HG02623 (cell line): ENCODE measurements around the gene TOMM34.

Source experiments
- ATAC-seq: cut with Tn5 transposase; IDR thresholded peaks from one replicate; pipeline ENCODE4 v1.9.1; 2021; ENCODE audit warnings: moderate library complexity; ENCODE audit not compliant: unreplicated experiment

TOMM34 gene

GRCh38 chr20:44963325-44964215, 3.4 kb upstream of the TOMM34 start:
- no peak for ATAC-seq

DNA sequence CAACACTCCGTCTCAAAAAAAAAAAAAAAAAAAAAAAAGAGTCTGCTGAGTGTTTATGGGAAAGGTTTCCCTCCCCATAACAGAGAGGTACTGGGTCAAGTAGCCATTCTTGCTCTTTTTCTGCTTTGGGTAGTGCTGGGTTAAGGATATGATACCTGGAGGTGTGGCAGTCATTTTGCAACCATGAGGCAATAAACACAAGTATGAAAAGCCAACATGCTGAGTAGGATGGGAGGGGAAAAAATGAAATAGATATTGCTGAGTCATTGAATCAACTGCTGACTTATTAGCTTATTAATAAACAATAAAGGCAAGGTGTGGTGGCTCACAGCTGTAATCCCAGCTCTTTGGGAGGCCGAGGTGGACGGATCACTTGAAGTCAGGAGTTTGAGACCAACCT, 2.3 kb upstream of the TOMM34 start:
- ATAC-seq = no peak

- ATAC-seq = no peak
Measured at GRCh38 chr20:44961870-44962267, 1.7 kb upstream of the TOMM34 start.

DNA sequence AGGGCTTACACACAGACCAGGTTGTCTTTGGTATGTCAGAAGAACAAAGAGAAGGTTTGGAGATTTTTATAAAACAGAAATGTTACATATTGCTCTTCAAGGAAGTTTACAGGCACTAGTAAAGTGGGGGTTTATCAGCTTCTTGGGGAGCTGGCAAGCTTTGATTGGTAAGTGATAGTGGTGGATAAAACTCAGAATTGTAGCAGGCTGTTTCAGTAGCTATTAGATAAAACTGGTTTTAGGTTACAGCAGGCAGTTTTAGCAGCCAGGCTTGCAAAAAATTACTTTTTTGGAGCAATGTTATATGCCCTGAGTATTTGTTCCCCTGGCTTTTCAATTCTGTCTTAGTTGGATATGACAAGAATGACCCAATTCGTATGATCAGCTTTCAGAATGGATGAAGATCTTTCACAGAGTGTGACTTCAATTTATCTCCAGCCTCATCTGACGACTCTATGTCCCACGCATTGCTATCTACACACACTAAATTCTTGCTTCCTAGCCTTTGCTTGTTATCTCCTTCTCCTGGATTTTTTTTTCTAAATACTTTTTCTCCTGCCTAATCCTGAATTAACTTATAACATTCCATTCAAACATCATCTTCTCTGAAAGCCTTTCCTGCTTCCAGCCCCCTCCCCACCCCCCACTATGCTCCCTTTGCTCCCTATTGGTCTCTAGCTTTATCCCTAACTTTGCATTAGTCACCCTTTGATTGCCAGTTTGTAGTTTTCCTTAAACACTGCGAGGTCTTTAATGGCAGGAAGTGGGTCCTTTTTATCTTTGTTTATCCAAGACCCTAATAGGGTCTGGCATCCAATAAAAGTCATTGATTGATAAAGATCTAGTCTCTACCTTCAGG, 1.0 kb upstream of the TOMM34 start:
- no peak for ATAC-seq

DNA sequence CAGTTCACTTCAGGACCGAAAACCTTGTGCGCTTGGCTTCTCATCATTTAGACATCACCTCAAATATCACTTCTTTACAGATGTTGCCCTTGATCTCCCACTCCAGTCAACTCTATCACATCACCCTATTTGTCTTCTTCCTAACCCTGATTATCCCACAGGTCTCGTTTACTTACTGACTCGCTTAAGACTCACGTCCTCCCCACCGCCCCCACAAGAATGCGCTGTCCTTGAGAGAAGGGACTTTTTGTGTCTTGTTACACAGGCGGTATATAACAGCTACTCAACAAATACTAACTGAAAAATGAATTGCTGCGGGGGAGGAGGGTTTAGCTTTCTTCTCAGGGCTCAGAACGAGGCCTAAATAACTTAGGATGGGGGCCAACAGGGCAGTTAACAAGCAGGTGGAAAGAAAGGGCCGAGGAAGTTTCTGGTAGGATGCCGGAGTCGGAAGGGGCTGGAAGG, 527 bp downstream of the TOMM34 start:
- peak; percentile 6 for ATAC-seq

GRCh38 chr20:44959082-44959637, 1.0 kb downstream of the TOMM34 start:
- no peak for ATAC-seq

DNA sequence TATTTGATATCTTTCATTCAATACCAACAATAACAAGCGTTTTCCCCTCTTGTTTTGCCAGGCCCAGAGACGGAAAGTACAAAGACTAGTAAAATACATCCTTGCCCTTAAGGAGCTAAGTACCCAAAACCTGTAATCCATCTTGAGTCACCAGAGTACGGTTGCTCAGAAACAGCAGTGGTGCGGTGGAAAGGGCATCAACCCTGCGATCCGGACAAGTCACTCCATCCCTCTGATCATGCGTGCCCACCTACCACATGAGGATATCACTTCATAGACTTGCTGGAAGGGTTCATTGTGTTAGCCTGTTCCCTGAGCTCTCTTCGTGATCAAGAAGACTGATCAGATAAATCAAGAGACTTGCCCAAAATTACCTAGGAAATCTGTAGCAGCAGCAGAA, 1.9 kb downstream of the TOMM34 start:
- no peak for ATAC-seq

- no peak for ATAC-seq
Measured at GRCh38 chr20:44956410-44956809, 3.8 kb downstream of the TOMM34 start.

DNA sequence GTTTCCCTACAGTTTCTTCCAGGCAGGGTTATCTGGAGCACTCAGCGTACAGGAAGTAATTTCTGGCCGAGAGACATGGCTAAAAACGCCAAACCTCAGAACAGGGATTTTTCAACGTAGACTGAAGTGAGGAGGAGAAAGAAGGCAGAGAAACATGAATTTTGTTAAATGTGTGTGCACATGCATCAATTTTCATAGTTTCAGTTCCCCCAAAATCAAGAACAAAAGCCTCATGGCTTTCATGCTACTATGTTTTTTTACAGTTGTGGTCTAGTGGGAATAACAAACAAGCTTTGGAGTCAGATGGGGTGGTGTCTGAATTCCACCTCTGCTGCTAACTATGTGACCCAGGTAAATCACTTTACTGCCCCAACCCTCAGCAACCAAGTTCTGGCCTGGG, 4.9 kb downstream of the TOMM34 start:
- ATAC-seq = no peak

- ATAC-seq = no peak
Measured at GRCh38 chr20:44954211-44954610, 6.0 kb downstream of the TOMM34 start.

DNA sequence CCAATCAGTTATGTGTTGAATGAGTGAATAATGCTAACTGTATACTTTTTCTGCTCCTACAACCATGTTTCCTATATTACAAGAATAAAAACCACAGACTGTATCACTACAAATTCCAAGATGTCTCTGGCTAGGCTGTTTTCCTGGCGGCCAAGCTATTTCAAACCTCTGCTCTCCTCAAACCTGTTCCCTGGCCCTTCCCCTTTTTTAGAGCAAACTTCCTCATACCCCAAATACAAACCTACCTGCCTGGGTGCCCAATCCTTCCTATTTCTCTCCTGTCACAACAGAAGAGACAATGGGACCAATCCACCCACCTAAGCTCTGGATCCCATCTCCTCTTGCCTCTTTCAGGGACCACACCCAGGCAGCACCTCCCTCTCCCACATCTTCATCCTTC, 7.5 kb downstream of the TOMM34 start:
- ATAC-seq = no peak

GRCh38 chr20:44950368-44950767, 9.8 kb downstream of the TOMM34 start:
- no peak for ATAC-seq

GRCh38 chr20:44948513-44948912, 11.7 kb downstream of the TOMM34 start:
- no peak for ATAC-seq

GRCh38 chr20:44948107-44948506, 12.1 kb downstream of the TOMM34 start:
- ATAC-seq = no peak

DNA sequence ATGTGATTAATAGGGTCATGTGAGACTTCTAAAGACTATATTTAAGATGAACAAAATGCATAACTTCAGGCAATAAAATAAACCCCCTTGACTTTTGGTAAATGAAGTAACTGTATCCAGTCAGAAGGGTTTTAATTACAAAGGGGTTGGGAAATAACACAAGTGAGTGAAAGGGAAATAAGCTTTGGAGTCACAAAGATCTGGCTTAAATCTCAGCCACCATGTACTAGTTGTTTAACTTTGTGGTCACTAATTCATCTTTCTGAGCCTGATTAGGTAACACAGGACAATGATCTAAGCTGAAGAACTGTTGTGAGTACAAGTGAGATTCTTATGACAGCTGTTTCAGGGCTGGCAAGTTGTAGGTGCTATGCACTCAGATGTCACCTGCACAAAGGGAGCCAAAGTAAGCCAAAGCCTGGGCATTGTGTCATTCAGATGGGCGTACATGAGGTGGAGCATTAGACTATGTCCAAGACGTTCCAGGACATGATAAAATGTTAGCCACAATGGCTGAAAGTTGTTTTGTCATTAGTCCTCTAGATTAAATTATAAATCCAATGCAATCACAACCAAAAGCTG, 13.8 kb downstream of the TOMM34 start:
- no peak for ATAC-seq

DNA sequence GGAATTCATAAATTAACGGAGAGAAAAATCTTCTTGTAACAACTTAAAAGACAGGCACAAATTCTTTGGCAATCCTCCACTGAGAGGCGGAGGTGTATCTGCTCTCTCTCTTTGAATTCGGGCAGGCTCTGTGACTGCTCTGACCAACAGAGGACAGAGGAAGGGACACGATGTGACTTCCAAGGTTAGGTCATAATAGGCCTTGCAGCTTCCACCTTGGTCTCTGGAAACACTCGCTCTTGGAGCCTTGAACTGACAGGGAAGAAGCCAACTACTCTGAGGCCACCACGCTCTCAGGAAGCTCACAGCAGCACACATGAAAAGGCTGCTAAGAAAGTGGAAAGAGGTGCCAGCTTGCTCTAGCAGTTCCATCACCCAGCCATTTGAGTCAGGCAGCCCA, 14.9 kb downstream of the TOMM34 start:
- no peak for ATAC-seq

- ATAC-seq = no peak
Measured at GRCh38 chr20:44943828-44944227, 16.4 kb downstream of the TOMM34 start.

DNA sequence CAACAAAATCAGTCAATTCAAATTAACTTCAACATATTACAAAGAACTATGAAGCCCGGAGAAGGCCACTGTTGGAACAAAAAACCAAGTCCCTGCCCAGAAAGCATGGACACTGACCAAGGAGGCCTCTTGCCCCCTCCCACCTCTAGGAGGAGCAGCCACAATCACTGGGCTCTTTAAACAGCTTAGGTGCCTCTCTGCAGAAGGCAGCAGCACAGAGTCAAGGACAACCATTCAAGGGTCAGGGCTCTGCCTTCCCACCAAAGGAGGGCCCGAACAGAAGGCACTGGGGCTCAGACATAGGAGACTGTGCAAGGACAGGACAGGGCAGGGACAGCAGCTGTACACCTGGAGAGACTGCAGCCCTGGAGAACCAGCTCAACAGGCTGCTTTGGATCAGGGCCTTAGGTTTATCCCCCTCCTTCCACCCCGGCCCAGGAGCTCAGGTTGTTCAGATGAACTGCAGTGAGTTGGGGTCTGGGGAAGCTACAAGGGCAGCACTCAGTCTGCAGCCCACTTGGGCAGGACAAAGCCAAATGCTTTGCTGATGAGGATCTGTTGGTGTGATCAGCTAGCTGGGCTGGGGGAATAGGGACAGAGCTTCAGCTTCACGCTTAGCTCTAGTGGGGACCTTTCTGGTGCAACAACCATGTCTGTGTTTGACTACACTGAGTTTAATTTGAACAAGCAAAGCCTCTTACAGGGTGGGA, 17.8 kb downstream of the TOMM34 start:
- no peak for ATAC-seq

GRCh38 chr20:44941120-44941691, 19.0 kb downstream of the TOMM34 start:
- ATAC-seq = no peak

DNA sequence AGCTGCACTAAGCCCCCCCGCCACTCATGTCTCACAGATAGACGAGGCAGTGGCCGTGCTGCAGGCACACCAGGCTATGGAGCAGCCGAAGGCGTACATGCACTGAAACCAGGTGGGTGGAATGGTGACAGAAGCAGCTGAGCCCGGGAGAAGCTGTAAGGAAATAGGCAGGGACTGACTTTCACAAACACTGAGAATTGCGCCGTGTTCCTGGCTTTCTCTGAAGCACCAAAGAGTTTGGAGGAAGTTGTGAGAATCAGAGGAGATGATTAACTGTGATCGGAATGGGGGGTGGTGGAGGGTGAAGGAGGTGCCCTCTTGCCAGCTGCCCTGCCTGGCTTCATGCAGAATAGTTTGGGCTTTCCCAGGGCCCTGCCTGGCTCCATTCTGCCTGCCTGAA, 21.6 kb downstream of the TOMM34 start:
- ATAC-seq = no peak
